Keratinocyte (primary cell): Measurements from ENCODE around the gene TRIML1. TPM values are rescaled to one million over a fixed set of nuclear protein-coding genes. Genes with fewer than 3 reads are reported as not detected.

Experiments used
- DNase-seq: peaks from one replicate; pipeline ENCODE4 v3.0.0-alpha.2; 2011; ENCODE audit warnings: low read depth, missing footprints, low spot score
- FAIRE-seq: peaks from 2 replicates; lab custom pipeline; 2011; peaks lifted over from hg19 to GRCh38; lab: Jason Lieb, UNC
- H2AFZ ChIP-seq: 2 replicates; pipeline ENCODE4 v1.6.0; 2012; ENCODE audit warnings: low read length, control low read depth, inconsistent platforms; ENCODE audit not compliant: control insufficient read depth
- H3K27ac ChIP-seq: 2 replicates; pipeline ENCODE4 v1.5.1; 2011; ENCODE audit warnings: low read length; ENCODE audit not compliant: control insufficient read depth, insufficient read depth
- H3K27me3 ChIP-seq: 3 replicates; pipeline ENCODE4 v1.6.0; 2011; ENCODE audit warnings: low read length; ENCODE audit not compliant: control insufficient read depth, insufficient read depth; ENCODE audit errors: extremely low read depth
- H3K36me3 ChIP-seq, 2 experiments: 2 replicates in 1 of 2; 3 replicates in 1 of 2; pipeline ENCODE4 v1.5.1; 2011; ENCODE audit warnings: low read length in 2 of 2, mild to moderate bottlenecking in 1 of 2; ENCODE audit not compliant: control insufficient read depth in 2 of 2, insufficient read depth in 2 of 2; ENCODE audit errors: extremely low read depth in 1 of 2
- H3K4me1 ChIP-seq: 3 replicates; pipeline ENCODE4 v1.5.1; 2011; ENCODE audit warnings: low read length; ENCODE audit not compliant: control insufficient read depth, insufficient read depth; ENCODE audit errors: extremely low read depth
- H3K4me2 ChIP-seq: 3 replicates; pipeline ENCODE4 v1.6.0; 2011; ENCODE audit warnings: low read depth, low read length; ENCODE audit not compliant: control insufficient read depth, insufficient read depth; ENCODE audit errors: extremely low read depth
- H3K4me3 ChIP-seq, 3 experiments: fragments of 200-600 bp in 1 of 3; sonication (generic) in 1 of 3; 2 replicates in 2 of 3; 3 replicates in 1 of 3; pipeline ENCODE4 v1.5.1; 2011 to 2016; ENCODE audit warnings: low read length in 3 of 3, mild to moderate bottlenecking in 3 of 3, control low read depth in 2 of 3, inconsistent platforms in 1 of 3, low read depth in 1 of 3, mixed read lengths in 1 of 3, mixed run types in 1 of 3, moderate library complexity in 1 of 3; ENCODE audit not compliant: control insufficient read depth in 2 of 3, insufficient read depth in 2 of 3; ENCODE audit errors: extremely low read depth in 1 of 3
- H3K79me2 ChIP-seq: 2 replicates; pipeline ENCODE4 v1.6.0; 2012; ENCODE audit warnings: low read length; ENCODE audit not compliant: control insufficient read depth, insufficient read depth
- H3K9ac ChIP-seq: 3 replicates; pipeline ENCODE4 v1.6.0; 2011; ENCODE audit warnings: low read length; ENCODE audit not compliant: control insufficient read depth, insufficient read depth; ENCODE audit errors: extremely low read depth
- H3K9me1 ChIP-seq: 3 replicates; pipeline ENCODE4 v1.6.0; 2011; ENCODE audit warnings: low read length; ENCODE audit not compliant: control insufficient read depth, insufficient read depth; ENCODE audit errors: extremely low read depth
- H3K9me3 ChIP-seq: 2 replicates; pipeline ENCODE4 v1.5.1; 2012; ENCODE audit warnings: low read depth, low read length; ENCODE audit not compliant: control insufficient read depth
- H4K20me1 ChIP-seq: 3 replicates; pipeline ENCODE4 v1.6.0; 2011; ENCODE audit warnings: low read length; ENCODE audit not compliant: control insufficient read depth, insufficient read depth; ENCODE audit errors: extremely low read depth
- EZH2 ChIP-seq: IDR thresholded peaks from one replicate; pipeline ENCODE4 v1.6.1; 2012; ENCODE audit warnings: inconsistent platforms, mild to moderate bottlenecking, low read length, moderate library complexity
- dilution Hi-C: fragments of 300-500 bp; cut with MboI; formaldehyde crosslinking; loops from one replicate; pipeline ENCODE4 v1.7.0; 2020; ENCODE audit warnings: low sequenced_read_pairs; ENCODE audit not compliant: extremely low pct_ligation_motif_present
- polyA plus RNA-seq, 5 experiments: library from polyadenylated mRNA; depleted of rRNA in 3 of 5; stranded (reverse) in 3 of 5; stranded (forward) in 1 of 5; unstranded in 1 of 5; fragments of >200 nt; gene quantifications; 1 replicate in 1 of 5; 2 replicates in 3 of 5; 3 replicates in 1 of 5; pipeline versions ENCODE4 v1.2.1 to v1.2.3, GENCODE V29; 2011 to 2012; ENCODE audit warnings: missing spikeins in 2 of 5, low read depth in 1 of 5, low replicate concordance in 1 of 5
- small RNA-seq, 3 experiments: library from RNA; depleted of rRNA; stranded (forward); fragments of <200 nt; gene quantifications; one replicate each; pipeline ENCODE3, GENCODE V24; 2012; ENCODE audit warnings: low read depth in 3 of 3, low replicate concordance in 1 of 3; ENCODE audit not compliant: insufficient read length in 3 of 3
- TF ChIP-seq, protein P1 (sequence below), 3 experiments: IDR thresholded peaks in 1 of 3; conservative IDR thresholded peaks in 1 of 3; optimal IDR thresholded peaks in 1 of 3; 2 replicates in 2 of 3; 3 replicates in 1 of 3; pipeline versions ENCODE3 to v1.5.1; 2011; ENCODE audit warnings: low read length in 3 of 3, mild to moderate bottlenecking in 3 of 3, moderate library complexity in 2 of 3, control low read depth in 1 of 3, inconsistent platforms in 1 of 3; ENCODE audit not compliant: insufficient read depth in 2 of 3; ENCODE audit errors: extremely low read depth in 1 of 3

Gene TRIML1
- polyA plus RNA-seq, 1 donor (not counting 4 experiments of a cell fraction or from before 2014, with no cell fraction given) = not detected

DNA sequence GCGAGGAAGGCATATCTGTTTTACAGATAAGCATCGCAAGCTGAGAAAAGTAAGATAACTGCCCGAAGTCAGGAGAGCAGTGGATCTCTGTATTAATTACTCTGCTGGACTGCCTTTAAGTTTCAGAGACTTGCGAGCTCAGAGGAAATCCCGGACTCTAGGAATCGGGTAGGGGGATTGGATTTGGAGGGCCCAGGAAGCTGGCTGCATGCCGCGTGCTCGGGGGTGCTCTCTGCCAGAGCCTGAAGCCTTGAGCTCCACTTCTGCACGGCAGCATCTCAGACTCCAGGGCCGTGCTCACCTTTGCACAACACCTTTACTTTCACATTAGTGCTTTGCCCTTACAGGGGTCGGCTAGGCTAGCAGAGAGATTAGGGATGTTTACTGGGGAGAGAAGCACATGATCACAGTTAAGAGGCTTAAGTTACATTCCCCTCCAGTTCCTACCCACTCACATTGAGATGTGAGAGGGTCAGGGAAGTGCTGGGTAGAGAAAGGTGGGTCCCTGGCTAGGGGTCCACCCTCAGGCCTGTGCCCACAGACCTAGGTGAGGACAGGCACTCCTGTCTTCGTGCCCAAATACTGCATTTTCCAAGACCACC, 57.0 kb downstream of the TRIML1 start:
- H4K20me1 ChIP-seq = no peaks in the 10 kb centered on the region
- no peaks in the 10 kb centered on the region for H3K4me1 ChIP-seq
- no peaks in the 10 kb centered on the region for H3K27me3 ChIP-seq
- dilution Hi-C loops = no loop called here
- FAIRE-seq (no peak), DNase-seq (no peak)
- H3K9me1 ChIP-seq = no peaks in the 10 kb centered on the region
- TF ChIP-seq, protein P1, sequence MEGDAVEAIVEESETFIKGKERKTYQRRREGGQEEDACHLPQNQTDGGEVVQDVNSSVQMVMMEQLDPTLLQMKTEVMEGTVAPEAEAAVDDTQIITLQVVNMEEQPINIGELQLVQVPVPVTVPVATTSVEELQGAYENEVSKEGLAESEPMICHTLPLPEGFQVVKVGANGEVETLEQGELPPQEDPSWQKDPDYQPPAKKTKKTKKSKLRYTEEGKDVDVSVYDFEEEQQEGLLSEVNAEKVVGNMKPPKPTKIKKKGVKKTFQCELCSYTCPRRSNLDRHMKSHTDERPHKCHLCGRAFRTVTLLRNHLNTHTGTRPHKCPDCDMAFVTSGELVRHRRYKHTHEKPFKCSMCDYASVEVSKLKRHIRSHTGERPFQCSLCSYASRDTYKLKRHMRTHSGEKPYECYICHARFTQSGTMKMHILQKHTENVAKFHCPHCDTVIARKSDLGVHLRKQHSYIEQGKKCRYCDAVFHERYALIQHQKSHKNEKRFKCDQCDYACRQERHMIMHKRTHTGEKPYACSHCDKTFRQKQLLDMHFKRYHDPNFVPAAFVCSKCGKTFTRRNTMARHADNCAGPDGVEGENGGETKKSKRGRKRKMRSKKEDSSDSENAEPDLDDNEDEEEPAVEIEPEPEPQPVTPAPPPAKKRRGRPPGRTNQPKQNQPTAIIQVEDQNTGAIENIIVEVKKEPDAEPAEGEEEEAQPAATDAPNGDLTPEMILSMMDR (optimal IDR thresholded peaks at IDR 0.05 in 1 of 3, IDR thresholded peaks at IDR 0.05 in 1 of 3, conservative IDR thresholded peaks at IDR 0.05 in 1 of 3; ENCODE audit: extremely low read depth in 1 of 3, insufficient read depth in 2 of 3, low read length in 3 of 3) = no peak
- no peak for TF ChIP-seq EZH2
- H2AFZ ChIP-seq = no peak overlapping the region
- no peaks in the 10 kb centered on the region for H3K79me2 ChIP-seq
- H3K27ac ChIP-seq = no peak overlapping the region
- no peak overlapping the region for H3K4me2 ChIP-seq
- H3K4me3 ChIP-seq = no peak overlapping the region
- no peaks in the 10 kb centered on the region for H3K9me3 ChIP-seq
- no peaks in the 10 kb centered on the region for H3K36me3 ChIP-seq
- no peak overlapping the region for H3K9ac ChIP-seq

Small RNAs within 50 kb of the gene (small RNA-seq; reads per million reads assigned to genes)
- gene RNU6-173P = 0 reads per million in 3 experiments

Other genes with a start within 250 kb of the TRIML1 start
- 3.1 to 3.4 TPM (median 3.2 TPM) in 3 replicates for gene ZFP42, start 143.7 kb upstream of the TRIML1 start, polyA plus RNA-seq
- 46.9 to 52.5 TPM (median 50.5 TPM) in 3 replicates for gene TRIML2, start 29.8 kb upstream of the TRIML1 start, polyA plus RNA-seq